GM21447 (cell line): ENCODE measurements around the gene SDC1.

ENCODE experiments used
- ATAC-seq: cut with Tn5 transposase; IDR thresholded peaks from one replicate; pipeline ENCODE4 v1.9.1; 2021; ENCODE audit not compliant: unreplicated experiment

The SDC1 gene

GRCh38 chr2:20173064-20173463 is 51.9 kb downstream of the SDC1 start:
- ATAC-seq, result no peak

- ATAC-seq, result no peak
Observed at GRCh38 chr2:20172273-20173055, 52.5 kb downstream of the SDC1 start.

- no peak for ATAC-seq
Observed at GRCh38 chr2:20171445-20171977, 53.4 kb downstream of the SDC1 start.

GRCh38 chr2:20170704-20171250 is 54.2 kb downstream of the SDC1 start:
- no peak for ATAC-seq

- ATAC-seq, result no peak
Observed at GRCh38 chr2:20169796-20170703, 54.9 kb downstream of the SDC1 start.

GRCh38 chr2:20168727-20169696 is 55.9 kb downstream of the SDC1 start:
- ATAC-seq, result no peak

- no peak for ATAC-seq
Observed at GRCh38 chr2:20168048-20168726, 56.7 kb downstream of the SDC1 start.

GRCh38 chr2:20167356-20167755 is 57.6 kb downstream of the SDC1 start:
- no peak for ATAC-seq

GRCh38 chr2:20165677-20166509 is 59.0 kb downstream of the SDC1 start:
- no peak for ATAC-seq

- no peak for ATAC-seq
Observed at GRCh38 chr2:20164734-20165478, 60.0 kb downstream of the SDC1 start.

- no peak for ATAC-seq
Observed at GRCh38 chr2:20164061-20164733, 60.7 kb downstream of the SDC1 start.

GRCh38 chr2:20159411-20160070 is 65.4 kb downstream of the SDC1 start:
- ATAC-seq, result no peak

- ATAC-seq, result no peak
Observed at GRCh38 chr2:20157193-20157891, 67.6 kb downstream of the SDC1 start.

- ATAC-seq, result no peak
Observed at GRCh38 chr2:20156836-20157192, 68.1 kb downstream of the SDC1 start.

GRCh38 chr2:20156076-20156759 is 68.7 kb downstream of the SDC1 start:
- no peak for ATAC-seq
